SK-N-SH (cell line): ENCODE data around the gene DTNA.

Experiments
- CHD2 ChIP-seq: fragments of 150-350 bp; IDR thresholded peaks from 2 replicates; pipeline ENCODE4 v1.6.1; 2018; ENCODE audit warnings: low read length; ENCODE audit not compliant: partially characterized antibody
- CTCF ChIP-seq: fragments of 200-600 bp; sonication (generic); IDR thresholded peaks from 2 replicates; pipeline ENCODE4 v1.6.1; 2017; ENCODE audit warnings: antibody characterized with exemption, mild to moderate bottlenecking, moderate library complexity
- EZH2phosphoT487 ChIP-seq: fragments of 200-600 bp; sonication (generic); IDR thresholded peaks from 2 replicates; pipeline ENCODE4 v1.6.1; 2017; ENCODE audit warnings: low read depth, mixed run types, mild to moderate bottlenecking, antibody characterized with exemption, moderate library complexity, borderline replicate concordance
- FOSL2 ChIP-seq: IDR thresholded peaks from 2 replicates; pipeline ENCODE4 v1.4.0; 2012; ENCODE audit warnings: low read depth, mild to moderate bottlenecking, moderate library complexity, borderline replicate concordance
- GABPA ChIP-seq: IDR thresholded peaks from 2 replicates; pipeline ENCODE4 v1.4.0; 2012; ENCODE audit warnings: low read depth, mild to moderate bottlenecking
- PBX3 ChIP-seq: IDR thresholded peaks from 2 replicates; pipeline ENCODE4; 2012
- POLR2AphosphoS5 ChIP-seq: IDR thresholded peaks from 2 replicates; pipeline ENCODE4 v1.6.1; 2012; ENCODE audit warnings: low read depth, low read length
- RCOR1 ChIP-seq: fragments of 150-350 bp; IDR thresholded peaks from 2 replicates; pipeline ENCODE4 v1.6.1; 2017; ENCODE audit warnings: antibody characterized with exemption, low read length
- RFX5 ChIP-seq: IDR thresholded peaks from 2 replicates; pipeline ENCODE4 v1.6.1; 2012; ENCODE audit warnings: mild to moderate bottlenecking, improper control_type of control experiment, low read length
- SIN3A ChIP-seq: IDR thresholded peaks from 2 replicates; pipeline ENCODE4 v1.6.1; 2012; ENCODE audit warnings: low read depth, mild to moderate bottlenecking, low read length, moderate library complexity, borderline replicate concordance
- SMC3 ChIP-seq: IDR thresholded peaks from 2 replicates; pipeline ENCODE4 v1.6.1; 2012; ENCODE audit warnings: low read depth, low read length, improper control_type of control experiment
- USF1 ChIP-seq: IDR thresholded peaks from 2 replicates; pipeline ENCODE4 v1.4.0; 2012; ENCODE audit warnings: low read depth, borderline replicate concordance

- TF ChIP-seq PBX3 (no peak), CTCF (0 out of 2 replicates have a peak, but pooled peaks have one; percentile 19), GABPA (no peak), FOSL2 (no peak), POLR2AphosphoS5 (no peak), RCOR1 (no peak), RFX5 (no peak), CHD2 (no peak), SMC3 (no peak), EZH2phosphoT487 (no peak), SIN3A (no peak), USF1 (no peak)
Observed at GRCh38 chr18:34723143-34723542, 13.0 kb downstream of the DTNA start.
